Kidney epithelial cell (primary cell): ENCODE measurements around the gene SYNRG. TPM values are rescaled to one million over a fixed set of nuclear protein-coding genes. Genes with fewer than 3 reads are reported as not detected.

ENCODE experiments used
- DNase-seq: peaks from one replicate; pipeline ENCODE4 v3.0.0-alpha.2; 2010; ENCODE audit warnings: low read depth
- H3K27me3 ChIP-seq: 2 replicates; pipeline ENCODE4 v1.6.0; 2011; ENCODE audit warnings: low read length; ENCODE audit not compliant: control insufficient read depth, insufficient read depth
- H3K36me3 ChIP-seq: 2 replicates; pipeline ENCODE4 v1.5.1; 2011; ENCODE audit warnings: low read length; ENCODE audit not compliant: control insufficient read depth, insufficient read depth
- H3K4me3 ChIP-seq: 2 replicates; pipeline ENCODE4 v1.5.1; 2011; ENCODE audit warnings: low read depth, mild to moderate bottlenecking, control low read depth, low read length
- CTCF ChIP-seq: IDR thresholded peaks from 2 replicates; pipeline ENCODE4 v1.5.1; 2011; ENCODE audit warnings: mild to moderate bottlenecking, moderate library complexity, low read length, control low read depth, inconsistent platforms; ENCODE audit not compliant: insufficient read depth, poor library complexity, severe bottlenecking
- total RNA-seq: library from RNA; depleted of rRNA; stranded (reverse); fragments of >200 nt; gene quantifications from 2 replicates; pipeline ENCODE4 v1.2.3, GENCODE V29; 2015

The SYNRG gene
- total RNA-seq, 1 donor from 2014 or later = 21.1 TPM

GRCh38 chr17:37480427-37480826 is 128.8 kb downstream of the SYNRG start:
- TF ChIP-seq CTCF = no peak

GRCh38 chr17:37479025-37479424 is 130.2 kb downstream of the SYNRG start:
- Histone ChIP-seq H3K36me3 (peaks cover 1% of the 10 kb centered on the region), H3K27me3 (no peaks in the 10 kb centered on the region), H3K4me3 (no peak overlapping the region)
- no peak for TF ChIP-seq CTCF
- no peak for DNase-seq

More at GRCh38 chr17:37480427-37480826, 128.8 kb downstream of the SYNRG start:
- H3K4me3 ChIP-seq = no peak overlapping the region
- H3K27me3 ChIP-seq = no peaks in the 10 kb centered on the region
- no peak for DNase-seq
- H3K36me3 ChIP-seq = peaks cover 1% of the 10 kb centered on the region

GRCh38 chr17:37478187-37478586 is 131.0 kb downstream of the SYNRG start:
- DNase-seq = no peak
- Histone ChIP-seq H3K27me3 (no peaks in the 10 kb centered on the region), H3K4me3 (no peak overlapping the region), H3K36me3 (peaks cover 1% of the 10 kb centered on the region)
- no peak for TF ChIP-seq CTCF

- TF ChIP-seq CTCF = no peak
- Histone ChIP-seq H3K36me3 (peaks cover 1% of the 10 kb centered on the region), H3K27me3 (no peaks in the 10 kb centered on the region), H3K4me3 (no peak overlapping the region)
- no peak for DNase-seq
These were observed 132.6 kb downstream of the SYNRG start for GRCh38 chr17:37476431-37477120.

- peaks cover 1% of the 10 kb centered on the region for H3K36me3 ChIP-seq
- no peak overlapping the region for H3K4me3 ChIP-seq
- no peak for TF ChIP-seq CTCF
- no peaks in the 10 kb centered on the region for H3K27me3 ChIP-seq
- no peak for DNase-seq
These were observed 133.3 kb downstream of the SYNRG start for GRCh38 chr17:37475731-37476420.
